Activated CD4-positive, alpha-beta T cell treated with anti-CD3 and anti-CD28 coated beads, Interleukin-2, amount 50 U/mL, for 16 hours (primary cell): ENCODE results near the gene PYGL.

Experiments used
- DNase-seq: peaks from one replicate; pipeline ENCODE4 v3.0.0-alpha.2; 2020

The PYGL gene

DNA sequence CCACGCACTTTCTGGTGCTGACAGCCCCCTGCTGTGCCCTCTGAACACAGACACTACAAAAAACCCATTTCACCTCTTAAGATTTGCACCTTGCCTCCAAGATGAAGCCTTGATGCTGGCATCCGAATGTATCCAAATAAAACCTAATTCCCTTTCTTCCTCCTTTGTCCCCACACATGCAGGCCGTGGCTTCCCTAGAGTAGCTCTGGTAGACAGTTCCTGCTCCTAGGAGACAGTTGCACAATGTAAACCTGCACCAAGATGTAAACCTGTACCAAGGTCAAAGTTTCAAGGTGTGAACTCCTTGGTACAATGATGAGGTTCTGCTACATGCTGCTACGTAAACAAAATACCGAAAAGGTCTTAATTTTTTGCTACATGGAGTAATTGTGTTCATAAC is 73.1 kb downstream of the PYGL start:
- no peak for DNase-seq

DNA sequence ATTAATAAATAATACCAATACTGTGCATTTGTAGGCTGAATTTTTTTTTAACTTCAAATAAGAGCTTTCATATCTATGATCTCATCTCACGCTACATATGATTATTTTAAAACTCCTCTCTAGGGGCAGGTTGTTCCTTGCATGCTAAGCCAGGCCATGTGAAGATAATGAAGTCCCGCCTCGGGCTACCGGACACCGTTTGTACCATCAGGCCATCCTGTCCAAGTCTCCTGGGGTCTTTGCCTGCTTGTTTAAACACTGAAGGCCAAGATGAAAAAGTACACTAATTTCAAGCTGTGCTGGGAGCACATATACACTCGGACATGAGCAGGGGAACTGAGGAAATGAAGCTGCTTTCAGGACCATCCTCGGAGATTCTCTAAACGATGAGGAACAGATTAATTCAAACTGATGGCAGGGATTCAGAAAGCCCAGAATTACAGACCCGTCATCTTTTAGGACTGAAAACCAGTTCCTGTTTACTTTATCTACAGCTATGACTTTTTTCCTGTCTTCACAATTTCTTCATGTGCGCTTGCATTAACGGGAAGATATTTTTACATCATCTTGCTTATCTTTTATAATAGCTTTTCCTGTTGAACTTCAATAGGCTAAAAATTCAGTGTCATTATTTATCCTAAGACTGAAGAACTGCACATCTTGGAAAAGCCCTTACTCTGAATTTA is 78.7 kb downstream of the PYGL start:
- no peak for DNase-seq

DNA sequence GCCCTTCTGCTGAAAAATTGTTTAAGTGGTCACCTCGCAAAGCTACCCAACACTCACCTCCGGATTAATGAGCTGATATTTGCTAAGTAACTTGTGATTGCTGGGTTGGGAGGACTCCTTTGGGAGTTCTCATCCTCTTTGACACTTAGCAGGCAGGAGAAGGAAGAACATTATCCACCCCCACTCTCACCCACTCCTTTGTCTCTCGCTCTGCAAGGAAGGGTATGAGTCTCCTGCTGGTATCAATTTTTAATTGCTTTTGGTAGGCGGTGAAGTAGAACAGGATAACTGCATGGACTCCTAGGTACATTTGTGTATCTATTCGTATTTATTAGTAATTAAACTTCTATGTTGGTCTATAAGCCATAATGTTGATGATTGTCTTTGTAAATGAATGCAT is 79.3 kb downstream of the PYGL start:
- DNase-seq = no peak

DNA sequence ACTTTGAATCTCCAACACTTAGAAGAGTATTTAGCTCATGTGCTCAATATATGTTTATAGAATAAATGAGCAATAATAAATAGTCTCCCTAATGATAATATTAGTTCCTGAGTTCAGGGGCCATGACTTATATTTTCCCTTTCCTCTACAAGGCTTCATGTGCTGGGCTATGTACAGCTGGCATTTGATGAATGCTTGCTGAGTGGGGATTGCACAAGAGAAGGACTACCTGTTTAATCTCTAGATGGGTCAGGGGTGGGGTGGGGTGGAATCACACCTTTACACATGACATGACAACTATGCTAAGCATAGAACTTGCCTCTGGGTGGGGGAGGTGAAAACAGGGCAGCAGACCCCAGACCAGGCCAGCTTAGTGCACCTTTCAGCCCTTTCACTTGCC is 80.0 kb downstream of the PYGL start:
- DNase-seq = no peak

DNA sequence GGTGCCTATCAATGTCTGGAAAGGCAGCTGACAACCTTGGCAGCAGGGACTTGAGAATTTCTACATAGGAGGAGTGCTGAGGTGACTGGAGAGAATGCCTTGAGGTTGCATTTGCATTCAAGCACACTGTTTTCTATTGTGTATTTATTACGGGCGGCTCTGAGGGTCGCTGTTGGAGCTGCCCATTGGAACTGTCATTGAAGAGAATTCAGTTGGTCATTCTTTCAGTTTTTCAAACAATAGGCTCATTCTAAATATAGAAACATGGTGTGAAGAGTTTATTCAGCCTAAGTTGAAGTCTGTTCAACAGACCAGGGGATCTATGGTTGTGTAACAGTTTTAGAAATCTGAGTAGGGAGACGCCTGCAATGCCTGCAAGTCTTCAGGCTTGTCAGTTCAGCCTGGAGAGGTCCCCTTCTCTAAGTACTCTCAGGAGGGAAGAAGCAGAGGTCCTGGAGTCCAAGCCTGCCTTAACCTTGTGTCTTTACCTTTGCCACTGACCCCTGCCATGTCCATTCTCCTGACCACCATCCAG is 82.2 kb downstream of the PYGL start:
- DNase-seq = no peak

DNA sequence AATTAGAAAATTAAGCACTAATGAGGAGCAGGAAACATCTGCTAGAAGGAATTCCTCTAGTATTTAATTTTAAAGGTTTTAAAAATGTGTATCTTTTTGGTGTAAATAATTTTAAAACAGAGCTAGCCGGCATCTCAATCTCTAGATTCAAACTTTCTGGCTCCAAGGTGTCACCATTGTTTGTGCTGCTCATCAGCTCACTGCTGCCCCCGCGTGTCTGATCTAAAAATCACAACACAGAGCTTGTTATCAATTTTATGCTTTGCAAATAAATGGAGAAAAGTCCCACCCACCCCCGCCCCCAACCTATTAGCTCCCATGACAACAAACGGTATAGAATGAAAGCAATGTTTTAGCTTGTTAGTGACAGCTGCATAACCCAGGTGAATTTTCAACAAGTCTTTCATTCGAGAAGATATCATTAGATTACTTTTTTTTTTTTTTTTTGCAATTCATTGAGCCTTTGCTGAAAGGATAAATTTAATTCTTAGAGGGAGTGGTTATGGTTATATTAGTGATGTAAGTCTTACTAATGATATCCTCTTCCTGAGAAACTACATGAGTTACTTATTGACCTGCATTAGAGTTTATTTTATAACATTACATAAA is 83.7 kb downstream of the PYGL start:
- DNase-seq = peak; percentile 87

DNA sequence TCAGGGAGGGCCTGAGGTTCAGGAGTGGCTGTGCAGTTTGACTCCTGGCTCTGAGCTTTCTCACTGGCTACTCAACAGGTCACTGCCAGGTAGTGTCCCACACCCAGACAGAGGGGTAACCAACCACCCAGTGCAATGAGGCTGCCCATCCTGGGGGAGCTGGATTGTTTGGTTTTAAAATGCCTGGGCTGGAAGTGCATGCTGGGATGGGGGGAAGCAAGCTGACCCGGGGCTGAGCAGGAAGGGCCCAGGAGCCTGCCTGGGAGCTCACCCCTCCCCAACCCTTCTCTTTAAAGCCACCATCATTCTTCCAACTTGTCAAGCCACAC is 85.0 kb downstream of the PYGL start:
- no peak for DNase-seq

DNA sequence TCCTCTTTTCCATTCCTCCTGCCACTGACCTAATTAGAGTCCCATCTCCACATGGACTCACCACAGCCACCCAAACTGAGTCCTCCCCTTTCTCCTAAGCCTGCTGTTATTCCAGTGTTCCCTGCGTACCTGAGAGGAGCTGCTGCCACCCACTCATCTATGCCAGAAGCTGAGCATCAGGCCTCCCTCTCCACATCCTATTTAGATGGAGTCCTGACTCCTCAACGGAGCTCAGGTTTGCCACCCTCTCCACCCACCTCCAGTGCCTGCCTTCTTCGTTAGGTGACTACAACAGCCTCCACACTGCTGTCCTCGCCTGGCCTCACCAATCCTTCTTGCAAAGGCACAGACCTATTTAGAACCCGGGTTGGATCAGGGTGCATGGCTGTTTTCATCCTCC is 87.6 kb downstream of the PYGL start:
- DNase-seq = no peak

DNA sequence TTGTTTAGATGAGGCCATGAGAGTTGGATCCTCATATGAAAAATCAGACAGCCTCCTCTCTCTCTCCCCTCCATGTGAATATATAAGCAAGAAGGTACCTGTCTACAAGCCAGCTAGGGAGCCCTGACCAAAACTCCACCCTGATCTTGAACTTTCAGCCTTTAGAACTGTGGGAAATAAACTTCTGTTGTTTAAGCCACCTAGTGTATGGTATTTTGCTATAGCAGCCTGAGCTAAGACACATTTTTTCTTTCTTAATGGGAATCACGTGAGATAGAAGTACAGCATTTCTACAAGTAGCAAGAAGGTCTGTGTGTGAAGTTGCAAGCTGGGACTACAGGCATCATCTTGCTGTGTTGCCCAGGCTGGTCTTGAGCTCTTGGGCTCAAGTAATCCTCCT is 88.7 kb downstream of the PYGL start:
- DNase-seq = no peak
